ENCODE data around the gene RNF41. TPM values are rescaled to one million over a fixed set of nuclear protein-coding genes. Genes with fewer than 3 reads are reported as not detected.

RNF41 gene
- polyA plus RNA-seq, 1 of the 3 experiments (the other 2 are of a cell fraction), result 127 TPM

DNA sequence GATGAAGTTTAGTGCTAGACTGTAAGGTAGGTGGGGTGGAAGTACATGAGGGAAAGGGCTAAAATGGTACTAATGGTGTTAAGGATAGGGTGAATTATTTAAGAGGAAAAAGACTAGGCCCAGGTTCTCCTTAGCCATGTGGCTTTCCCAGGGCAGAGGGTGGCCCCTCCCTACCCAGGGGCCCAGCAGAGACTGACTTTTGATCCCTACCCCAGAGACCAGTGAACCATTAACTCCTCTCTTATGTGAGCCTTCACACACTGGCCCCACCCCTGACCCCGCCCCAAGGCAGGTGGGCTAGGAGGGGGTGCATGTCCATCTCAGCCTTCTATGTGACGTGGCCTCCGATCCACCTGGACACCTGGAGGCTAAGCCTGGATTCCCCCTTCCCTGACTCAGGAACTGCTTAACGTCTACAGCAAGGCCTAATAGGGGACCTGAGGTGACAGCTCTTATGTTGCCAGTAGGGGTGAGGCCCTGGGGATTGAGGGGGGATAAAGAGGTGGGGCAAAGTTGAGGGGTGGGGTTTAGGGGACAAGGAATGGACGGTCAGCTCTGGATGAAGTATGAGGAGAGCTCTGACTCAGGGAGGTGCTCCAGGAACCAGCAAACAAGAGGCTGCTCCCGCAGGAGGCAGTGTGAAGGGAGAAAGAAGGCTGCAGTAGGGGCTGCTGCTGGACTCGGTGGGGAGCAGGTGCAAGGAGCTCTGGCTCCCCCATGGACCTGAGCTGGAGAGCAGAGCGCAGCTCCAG lies 8.9 kb upstream of the RNF41 start:
- Histone ChIP-seq H3K79me2 (ENCODE audit: insufficient read depth) (no peaks in the 10 kb centered on the region), H3K4me3 (ENCODE audit: low read depth in 2 of 2, low read length in 1 of 2) (no peak overlapping the region), H4K20me1 (ENCODE audit: insufficient read depth) (no peaks in the 10 kb centered on the region), H3K9me3 (no peaks in the 10 kb centered on the region), H3K27ac (ENCODE audit: low read depth in 2 of 2, low read length in 1 of 2) (no peak overlapping the region), H3K4me2 (no peak overlapping the region), H3F3A (replicated peaks; ENCODE audit: insufficient read depth) (peaks cover 17% of the 10 kb centered on the region), H2AFZ (ENCODE audit: low read depth) (no peak overlapping the region), H3K27me3 (ENCODE audit: insufficient read depth) (no peaks in the 10 kb centered on the region), H3K9me2 (no peaks in the 10 kb centered on the region), H3K4me1 (ENCODE audit: control insufficient read depth in 1 of 2, insufficient read depth in 2 of 2, low read depth in 1 of 2, low read length in 1 of 2) (peaks cover 0 to 7% of the 10 kb centered on the region in 2 experiments; a peak in 1 of 4 replicates), H3K36me3 (replicated peaks in 1 of 2; ENCODE audit: control insufficient read depth in 1 of 2, insufficient read depth in 2 of 2, low read length in 1 of 2) (no peaks in the 10 kb centered on the region), H3K9ac (no peak overlapping the region)
- ChIA-PET POLR2A (interaction anchor here (1.6 kb wide), 1 partner anchor 9 kb away, joined by 5 read pairs; the partner anchor contains the start of gene RNF41), CTCF (interaction anchor here (1.3 to 1.7 kb wide), 3 partner anchors 9 to 41 kb away, joined by 6 to 7 read pairs (median 6); partner anchors contain the start of genes ANKRD52, RNF41 and SMARCC2)
- 79% methylated on average over 8 of the region's 8 CpGs for WGBS (ENCODE audit: low lambda C conversion rate)
- TF ChIP-seq RCOR1 (IDR thresholded peaks at IDR 0.05; ENCODE audit: low read length) (no peak), MEF2A (IDR thresholded peaks at IDR 0.05; ENCODE audit: borderline replicate concordance, low read depth) (no peak), GATA2 (CRISPR knock-in tag; IDR thresholded peaks at IDR 0.05) (no peak), EP300 (IDR thresholded peaks at IDR 0.05; ENCODE audit: borderline replicate concordance in 1 of 2, low read depth in 1 of 2, low read length in 1 of 2) (no peak), IRF3 (IDR thresholded peaks at IDR 0.05; ENCODE audit: low read depth, low read length) (no peak), FOXJ3 (CRISPR knock-in tag; IDR thresholded peaks at IDR 0.05) (no peak), ZBTB33 (IDR thresholded peaks at IDR 0.05; ENCODE audit: borderline replicate concordance, low read depth) (no peak), NFIC (IDR thresholded peaks at IDR 0.05; ENCODE audit: borderline replicate concordance) (no peak), PBX3 (IDR thresholded peaks at IDR 0.05) (no peak), EZH2phosphoT487 (IDR thresholded peaks at IDR 0.05; ENCODE audit: borderline replicate concordance, low read depth) (no peak), MXI1 (IDR thresholded peaks at IDR 0.05; ENCODE audit: low read depth, low read length) (no peak), JUND (IDR thresholded peaks at IDR 0.05) (no peak), NRF1 (IDR thresholded peaks at IDR 0.05; ENCODE audit: low read depth, low read length) (no peak), TCF12 (IDR thresholded peaks at IDR 0.05) (no peak), RAD21 (IDR thresholded peaks at IDR 0.05; ENCODE audit: low read length) (no peak), SMC3 (IDR thresholded peaks at IDR 0.05; ENCODE audit: low read depth, low read length) (no peak), ELF1 (IDR thresholded peaks at IDR 0.05) (no peak), CTCF (IDR thresholded peaks at IDR 0.05) (no peak), POLR2AphosphoS5 (IDR thresholded peaks at IDR 0.05; ENCODE audit: low read depth, low read length) (no peak)
- TF ChIP-seq, protein P1, sequence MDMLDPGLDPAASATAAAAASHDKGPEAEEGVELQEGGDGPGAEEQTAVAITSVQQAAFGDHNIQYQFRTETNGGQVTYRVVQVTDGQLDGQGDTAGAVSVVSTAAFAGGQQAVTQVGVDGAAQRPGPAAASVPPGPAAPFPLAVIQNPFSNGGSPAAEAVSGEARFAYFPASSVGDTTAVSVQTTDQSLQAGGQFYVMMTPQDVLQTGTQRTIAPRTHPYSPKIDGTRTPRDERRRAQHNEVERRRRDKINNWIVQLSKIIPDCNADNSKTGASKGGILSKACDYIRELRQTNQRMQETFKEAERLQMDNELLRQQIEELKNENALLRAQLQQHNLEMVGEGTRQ (IDR thresholded peaks at IDR 0.05; ENCODE audit: borderline replicate concordance, low read depth, low read length), result no peak
- no peak for DNase-seq
